Limb (tissue), 2 donors: ENCODE measurements around the gene DIRAS1.

Experiments used
- DNase-seq, 2 donors: peaks; one replicate each; pipeline ENCODE4 v3.0.0-alpha.2; 2016; ENCODE audit errors: extremely low spot score in 2 of 2

DIRAS1 gene

DNA sequence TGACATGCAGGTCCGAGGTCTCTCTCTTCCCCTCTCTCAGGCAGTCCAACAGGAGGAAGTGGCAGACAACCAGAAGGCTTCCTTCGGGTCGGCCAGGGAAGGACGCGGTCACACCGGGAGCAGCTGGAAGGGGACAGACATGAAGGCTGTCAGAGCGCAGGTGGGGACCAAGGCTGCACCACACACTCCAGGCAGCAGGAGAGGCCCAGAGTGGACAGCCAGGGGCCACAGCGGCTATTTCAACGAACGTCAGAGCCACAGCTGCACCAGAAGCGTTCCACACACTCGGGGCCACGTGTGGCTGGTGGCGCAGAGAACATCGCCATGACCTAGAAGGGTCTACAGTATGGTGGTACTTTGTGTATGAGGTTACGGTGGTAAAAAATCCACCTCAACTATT is 34.6 kb upstream of the DIRAS1 start:
- no peak for DNase-seq

GRCh38 chr19:2755448-2755705 is 34.2 kb upstream of the DIRAS1 start:
- DNase-seq, result no peak

DNA sequence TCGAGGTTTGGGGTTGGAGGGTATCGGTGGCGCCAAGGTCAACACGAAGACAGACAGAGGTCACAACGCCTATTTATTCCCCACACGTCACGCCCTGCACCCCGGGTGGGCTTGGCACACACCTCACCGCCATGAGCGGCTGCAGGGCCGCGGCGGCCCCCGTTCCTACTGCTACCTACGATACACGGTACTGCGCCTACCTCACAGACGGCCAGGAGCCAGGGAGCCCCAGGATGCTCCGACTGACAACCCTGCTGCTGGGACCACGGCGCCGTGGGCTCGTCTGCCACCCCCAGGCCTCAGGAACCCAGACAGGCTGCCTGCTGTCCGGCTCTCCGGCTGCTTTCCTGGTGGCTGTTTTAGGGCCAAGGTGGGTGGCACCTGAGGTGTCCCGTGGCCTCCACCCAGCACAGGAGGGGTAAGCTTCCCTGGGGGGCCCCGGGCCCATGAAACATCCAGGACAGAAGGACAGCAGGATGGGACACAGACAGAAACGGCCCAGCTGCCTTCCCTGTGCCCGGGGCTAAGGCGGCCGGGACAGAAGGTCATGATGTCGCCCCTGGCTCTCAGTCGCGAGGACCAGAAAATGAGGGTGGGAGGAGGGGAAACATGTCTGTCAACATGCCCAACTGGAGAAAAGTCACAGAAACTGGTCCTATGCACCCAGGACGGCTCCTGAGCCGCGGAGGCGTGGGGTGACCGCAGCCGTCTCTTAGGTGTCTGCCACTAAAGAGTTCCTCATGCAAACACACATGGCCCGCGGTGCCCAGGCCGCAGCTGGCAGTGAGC is 33.7 kb upstream of the DIRAS1 start:
- peak in 1 of 2 donors; percentile 27 for DNase-seq

DNA sequence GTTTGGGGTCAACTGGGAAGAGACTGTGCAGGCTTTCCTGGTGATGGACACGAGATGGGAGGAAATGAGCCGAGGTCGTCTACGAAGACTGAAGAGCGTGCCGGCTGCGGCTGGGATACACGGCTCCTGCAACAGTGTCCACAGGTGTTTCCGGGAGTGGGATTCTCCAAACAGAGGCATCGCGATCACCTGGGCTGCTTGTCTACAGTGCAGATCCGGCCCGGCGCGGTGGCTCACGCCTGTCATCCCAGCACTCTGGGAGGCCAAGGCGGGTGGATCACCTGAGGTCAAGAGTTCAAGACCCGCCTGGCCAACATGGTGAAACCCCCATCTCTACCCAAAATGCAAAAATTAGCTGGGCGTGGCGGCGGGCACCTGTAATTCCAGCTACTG is 30.3 kb upstream of the DIRAS1 start:
- DNase-seq, result no peak

DNA sequence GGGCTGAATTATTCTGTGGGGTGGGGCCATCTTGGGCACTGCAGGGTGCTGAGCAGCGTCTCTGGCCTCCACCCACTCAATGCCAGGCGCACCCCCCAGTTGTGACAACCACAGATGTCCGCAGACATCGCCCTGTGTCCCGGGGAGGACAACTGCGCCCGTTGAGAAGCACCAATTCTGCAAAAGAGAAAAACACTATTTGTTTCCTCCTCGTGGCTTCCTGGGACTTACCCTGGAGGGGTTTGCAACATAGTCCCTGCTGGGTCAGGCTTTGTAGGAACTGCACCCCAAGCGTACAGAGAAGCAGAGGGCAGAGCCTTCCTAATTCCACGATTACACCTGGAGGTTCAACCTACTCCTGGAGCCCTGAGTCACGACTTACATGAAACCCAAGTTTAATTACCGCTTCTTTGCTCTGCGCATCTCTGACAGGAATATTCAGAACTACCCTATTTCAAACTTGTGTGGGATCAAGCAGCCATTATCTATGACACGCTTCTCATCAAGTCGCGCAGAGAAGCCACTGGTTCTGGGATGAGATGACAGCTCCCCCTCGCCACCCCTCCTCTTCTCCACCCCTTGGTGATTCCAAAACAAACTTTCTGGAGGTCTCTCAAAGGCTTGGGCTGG is 29.8 kb upstream of the DIRAS1 start:
- no peak for DNase-seq

GRCh38 chr19:2747349-2747748 is 26.2 kb upstream of the DIRAS1 start:
- no peak for DNase-seq

DNA sequence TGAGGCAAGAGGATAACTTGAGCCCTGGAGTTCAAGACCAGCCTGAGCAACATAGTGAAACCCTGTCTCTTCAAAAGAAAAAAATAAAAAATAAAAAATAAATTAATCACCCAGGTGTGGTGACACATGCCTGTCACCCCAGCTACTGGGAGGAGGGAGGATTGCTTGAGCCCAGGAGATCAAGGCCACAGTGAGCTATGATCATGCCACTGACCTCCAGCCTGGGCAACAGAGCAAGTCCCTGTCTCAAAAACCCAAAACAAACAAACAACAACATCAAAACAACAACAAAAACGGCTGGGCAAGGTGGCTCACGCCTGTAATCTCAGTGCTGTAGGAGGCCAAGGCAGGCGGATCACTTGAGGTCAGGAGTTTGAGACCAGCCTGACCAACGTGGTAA is 22.9 kb upstream of the DIRAS1 start:
- no peak for DNase-seq

GRCh38 chr19:2743099-2743498 is 21.9 kb upstream of the DIRAS1 start:
- no peak for DNase-seq

- DNase-seq, result no peak
These were observed 19.1 kb upstream of the DIRAS1 start for GRCh38 chr19:2740314-2740656.

- DNase-seq, result peak; percentile 98 to 100
These were observed 18.6 kb upstream of the DIRAS1 start, which contains the start of gene SLC39A3 for GRCh38 chr19:2739602-2740313. Gene SLC39A3, minus strand, starts transcription at chr19:2740017. Its CDS starts 2,760 bp downstream, at chr19:2737257.

GRCh38 chr19:2736550-2737190 is 15.5 kb upstream of the DIRAS1 start:
- no peak for DNase-seq

DNA sequence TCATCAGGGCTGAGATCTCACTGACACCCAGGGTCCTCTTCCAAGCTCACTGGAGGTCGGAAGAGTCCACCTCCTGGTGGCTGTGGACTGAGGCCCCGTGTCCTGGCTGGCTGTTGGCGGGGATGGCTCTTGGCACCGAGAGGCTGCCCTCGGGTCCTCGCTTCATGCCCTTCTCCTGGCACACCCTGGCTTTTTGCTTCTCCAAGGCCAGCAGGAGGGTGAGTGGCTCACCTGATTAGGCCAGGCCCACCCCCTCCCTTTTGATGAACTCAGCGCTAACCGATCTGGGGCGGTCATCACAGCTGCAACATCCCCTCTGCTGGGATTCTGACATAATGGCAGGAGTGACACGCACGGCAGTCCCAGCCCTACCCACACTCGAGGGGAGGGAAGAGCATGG is 14.2 kb upstream of the DIRAS1 start:
- no peak for DNase-seq

DNA sequence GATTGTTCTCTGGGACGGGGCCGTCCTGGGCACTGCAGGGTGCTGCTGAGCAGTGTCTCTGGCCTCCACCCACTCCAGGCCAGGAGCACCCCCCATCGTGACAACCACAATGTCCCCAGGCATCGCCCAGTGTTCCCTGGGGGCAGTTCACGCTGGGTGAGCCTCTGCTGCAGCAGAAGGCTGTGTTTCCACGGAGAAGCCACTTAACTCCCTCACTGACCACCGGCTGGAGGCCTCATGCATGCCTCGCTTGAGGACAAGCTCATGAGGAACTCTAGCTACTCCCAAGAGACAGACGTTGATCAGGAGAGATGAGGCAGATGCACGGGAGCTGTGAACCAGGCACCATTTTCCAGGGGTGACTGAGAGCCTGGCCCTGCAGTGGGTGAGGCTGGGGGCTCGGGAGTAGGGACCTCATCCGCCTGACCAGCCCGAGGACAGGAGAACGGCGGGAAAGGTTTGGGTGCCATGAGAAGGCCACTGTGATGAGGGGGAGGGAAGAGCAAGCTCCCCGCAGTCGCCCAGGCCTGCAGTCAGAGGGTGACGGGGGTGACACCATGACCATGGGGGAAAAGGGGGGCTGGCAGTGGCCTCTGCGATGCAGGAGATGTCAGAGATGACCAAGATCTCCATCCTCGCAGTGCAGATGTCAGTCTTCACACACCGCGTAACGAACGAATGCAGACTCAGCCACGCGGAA is 13.6 kb upstream of the DIRAS1 start:
- no peak for DNase-seq

- DNase-seq, result peak in 1 of 2 donors; percentile 26
These were observed 12.9 kb upstream of the DIRAS1 start for GRCh38 chr19:2733930-2734588.

- peak in 1 of 2 donors; percentile 20 for DNase-seq
These were observed 11.7 kb upstream of the DIRAS1 start for GRCh38 chr19:2732883-2733282.

DNA sequence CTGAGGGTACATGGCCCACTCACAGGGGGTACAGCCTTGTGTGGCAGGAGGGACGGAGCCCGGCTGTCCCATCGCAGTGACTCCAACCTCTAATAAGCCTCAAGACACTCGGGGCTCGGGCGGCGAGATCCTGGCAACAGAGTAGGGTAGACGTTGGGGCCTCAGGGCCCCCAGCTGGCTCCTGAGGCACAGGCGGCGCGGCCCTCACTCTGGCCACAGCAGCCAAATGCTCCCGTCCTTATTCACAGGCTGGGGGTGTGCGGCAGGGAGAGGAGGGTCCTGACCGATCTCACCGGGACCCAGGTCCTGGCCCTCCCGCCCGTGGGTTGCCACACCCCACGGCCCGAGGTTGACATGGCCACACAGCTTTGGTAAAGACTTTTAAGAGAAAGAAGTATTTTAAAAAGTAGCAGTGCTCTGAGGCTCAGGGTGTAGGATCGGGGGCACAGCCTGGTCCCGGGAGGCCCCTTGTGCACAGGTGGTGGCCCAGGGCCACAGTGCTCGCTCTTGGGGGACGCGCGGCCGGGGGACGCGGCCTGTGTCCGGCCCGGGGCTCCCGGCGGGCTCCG is 11.1 kb upstream of the DIRAS1 start:
- no peak for DNase-seq

- no peak for DNase-seq
These were observed 10.2 kb upstream of the DIRAS1 start for GRCh38 chr19:2731181-2731995.

GRCh38 chr19:2729943-2730818 is 9.0 kb upstream of the DIRAS1 start:
- DNase-seq, result no peak

GRCh38 chr19:2728783-2729387 is 7.7 kb upstream of the DIRAS1 start:
- no peak for DNase-seq
